ENCODE results near the gene DNAH7.
"Not testable (repeated sequence)": the region's sequence is repeated elsewhere in the genome, so short reads cannot be mapped to it uniquely, and the experiment has no call there.

The DNAH7 gene

GRCh38 chr2:195959341-195959740 lies 109.3 kb downstream of the DNAH7 start:
- DNase-seq, result no peak

- no peak for DNase-seq
Measured at GRCh38 chr2:195956725-195957124, 111.9 kb downstream of the DNAH7 start.

- no peak for DNase-seq
Measured at GRCh38 chr2:195945056-195945455, 123.6 kb downstream of the DNAH7 start.

- no peak for DNase-seq
Measured at GRCh38 chr2:195937176-195937575, 131.5 kb downstream of the DNAH7 start.

- no peak for DNase-seq
Measured at GRCh38 chr2:195934484-195934883, 134.2 kb downstream of the DNAH7 start.

- DNase-seq, result no peak
Measured at GRCh38 chr2:195929531-195929930, 139.1 kb downstream of the DNAH7 start.

GRCh38 chr2:195925120-195925519 lies 143.5 kb downstream of the DNAH7 start:
- DNase-seq, result no peak

- no peak for DNase-seq
Measured at GRCh38 chr2:195923889-195924288, 144.7 kb downstream of the DNAH7 start.

- not testable (repeated sequence) for DNase-seq
Measured at GRCh38 chr2:195917021-195917600, 151.5 kb downstream of the DNAH7 start.

GRCh38 chr2:195912079-195912478 lies 156.6 kb downstream of the DNAH7 start:
- no peak for DNase-seq

GRCh38 chr2:195910570-195910969 lies 158.1 kb downstream of the DNAH7 start:
- no peak for DNase-seq

- DNase-seq, result no peak
Measured at GRCh38 chr2:195909926-195910325, 158.7 kb downstream of the DNAH7 start.

- no peak for DNase-seq
Measured at GRCh38 chr2:195907474-195907873, 161.2 kb downstream of the DNAH7 start.

GRCh38 chr2:195903956-195904355 lies 164.7 kb downstream of the DNAH7 start:
- no peak for DNase-seq

- DNase-seq, result no peak
Measured at GRCh38 chr2:195902857-195903256, 165.8 kb downstream of the DNAH7 start.

GRCh38 chr2:195899226-195899625 lies 169.4 kb downstream of the DNAH7 start:
- DNase-seq, result no peak

- DNase-seq, result no peak
Measured at GRCh38 chr2:195898505-195899191, 170.0 kb downstream of the DNAH7 start.

GRCh38 chr2:195891081-195891480 lies 177.6 kb downstream of the DNAH7 start:
- no peak for DNase-seq

GRCh38 chr2:195879153-195879552 lies 189.5 kb downstream of the DNAH7 start:
- no peak for DNase-seq

- no peak for DNase-seq
Measured at GRCh38 chr2:195871326-195871725, 197.3 kb downstream of the DNAH7 start.

GRCh38 chr2:195864316-195864715 lies 204.3 kb downstream of the DNAH7 start:
- no peak for DNase-seq

GRCh38 chr2:195863564-195863963 lies 205.1 kb downstream of the DNAH7 start:
- DNase-seq, result no peak

GRCh38 chr2:195863121-195863520 lies 205.5 kb downstream of the DNAH7 start:
- no peak for DNase-seq

GRCh38 chr2:195861821-195862220 lies 206.8 kb downstream of the DNAH7 start:
- no peak for DNase-seq

GRCh38 chr2:195859513-195859912 lies 209.1 kb downstream of the DNAH7 start:
- DNase-seq, result no peak

All from SW 1271 (cell line).